ENCODE data around the gene TATDN2.
A peak's percentile ranks its signal among the peaks of the same experiment; 100 is the strongest.
"Not testable (repeated sequence)": the region's sequence is repeated elsewhere in the genome, so short reads cannot be mapped to it uniquely, and the experiment has no call there.

Gene TATDN2

GRCh38 chr3:10263646-10264363 is 15.5 kb downstream of the TATDN2 start:
- in situ Hi-C loops (cut with MboI; ENCODE audit: low pct_unique_long_range_greater_than_20kb, low sequenced_read_pairs), result no loop called here
- peak; percentile 70 for DNase-seq

- no peak for DNase-seq
- in situ Hi-C loops (cut with MboI; ENCODE audit: low pct_unique_long_range_greater_than_20kb, low sequenced_read_pairs), result no loop called here
Observed at GRCh38 chr3:10265833-10266232, 17.6 kb downstream of the TATDN2 start.

- DNase-seq; in situ Hi-C loops (cut with MboI; ENCODE audit: low pct_unique_long_range_greater_than_20kb, low sequenced_read_pairs): not testable (repeated sequence)
Observed at GRCh38 chr3:10266936-10267335, 18.7 kb downstream of the TATDN2 start.

- in situ Hi-C loops (cut with MboI; ENCODE audit: low pct_unique_long_range_greater_than_20kb, low sequenced_read_pairs), result no loop called here
Observed at GRCh38 chr3:10268116-10268515, 19.9 kb downstream of the TATDN2 start.

GRCh38 chr3:10268930-10269329 is 20.7 kb downstream of the TATDN2 start:
- no peak for DNase-seq
- in situ Hi-C loops (cut with MboI; ENCODE audit: low pct_unique_long_range_greater_than_20kb, low sequenced_read_pairs), result no loop called here

More at GRCh38 chr3:10268116-10268515, 19.9 kb downstream of the TATDN2 start:
- no peak for DNase-seq

GRCh38 chr3:10269443-10269842 is 21.2 kb downstream of the TATDN2 start:
- no peak for DNase-seq
- in situ Hi-C loops (cut with MboI; ENCODE audit: low pct_unique_long_range_greater_than_20kb, low sequenced_read_pairs), result no loop called here

GRCh38 chr3:10272476-10272875 is 24.2 kb downstream of the TATDN2 start:
- DNase-seq; in situ Hi-C loops (cut with MboI; ENCODE audit: low pct_unique_long_range_greater_than_20kb, low sequenced_read_pairs): not testable (repeated sequence)

GRCh38 chr3:10272977-10273376 is 24.7 kb downstream of the TATDN2 start:
- in situ Hi-C loops (cut with MboI; ENCODE audit: low pct_unique_long_range_greater_than_20kb, low sequenced_read_pairs), result no loop called here
- no peak for DNase-seq

- peak; percentile 35 for DNase-seq
- in situ Hi-C loops (cut with MboI; ENCODE audit: low pct_unique_long_range_greater_than_20kb, low sequenced_read_pairs), result no loop called here
Observed at GRCh38 chr3:10273702-10274305, 25.5 kb downstream of the TATDN2 start.

- in situ Hi-C loops (cut with MboI; ENCODE audit: low pct_unique_long_range_greater_than_20kb, low sequenced_read_pairs), result no loop called here
- no peak for DNase-seq
Observed at GRCh38 chr3:10274601-10275000, 26.3 kb downstream of the TATDN2 start.

GRCh38 chr3:10277115-10277625 is 28.9 kb downstream of the TATDN2 start:
- no peak for DNase-seq
- in situ Hi-C loops (cut with MboI; ENCODE audit: low pct_unique_long_range_greater_than_20kb, low sequenced_read_pairs), result no loop called here

- DNase-seq, result no peak
Observed at GRCh38 chr3:10278501-10278900, 30.2 kb downstream of the TATDN2 start.

GRCh38 chr3:10279384-10280176 is 31.3 kb downstream of the TATDN2 start:
- no peak for DNase-seq
- in situ Hi-C loops (cut with MboI; ENCODE audit: low pct_unique_long_range_greater_than_20kb, low sequenced_read_pairs), result no loop called here

More at GRCh38 chr3:10278501-10278900, 30.2 kb downstream of the TATDN2 start:
- in situ Hi-C loops (cut with MboI; ENCODE audit: low pct_unique_long_range_greater_than_20kb, low sequenced_read_pairs), result no loop called here

- in situ Hi-C loops (cut with MboI; ENCODE audit: low pct_unique_long_range_greater_than_20kb, low sequenced_read_pairs), result no loop called here
- DNase-seq, result no peak
Observed at GRCh38 chr3:10280177-10280529, 31.9 kb downstream of the TATDN2 start.

- no peak for DNase-seq
- in situ Hi-C loops (cut with MboI; ENCODE audit: low pct_unique_long_range_greater_than_20kb, low sequenced_read_pairs), result no loop called here
Observed at GRCh38 chr3:10280571-10280970, 32.3 kb downstream of the TATDN2 start.

GRCh38 chr3:10281951-10282350 is 33.7 kb downstream of the TATDN2 start:
- in situ Hi-C loops (cut with MboI; ENCODE audit: low pct_unique_long_range_greater_than_20kb, low sequenced_read_pairs), result no loop called here
- no peak for DNase-seq

GRCh38 chr3:10283638-10284037 is 35.4 kb downstream of the TATDN2 start:
- in situ Hi-C loops (cut with MboI; ENCODE audit: low pct_unique_long_range_greater_than_20kb, low sequenced_read_pairs), result no loop called here
- DNase-seq, result no peak

GRCh38 chr3:10284496-10284895 is 36.2 kb downstream of the TATDN2 start:
- in situ Hi-C loops (cut with MboI; ENCODE audit: low pct_unique_long_range_greater_than_20kb, low sequenced_read_pairs), result no loop called here
- DNase-seq, result no peak

- in situ Hi-C loops (cut with MboI; ENCODE audit: low pct_unique_long_range_greater_than_20kb, low sequenced_read_pairs), result no loop called here
- no peak for DNase-seq
Observed at GRCh38 chr3:10285272-10286132, 37.2 kb downstream of the TATDN2 start.

All from KBM-7 (cell line).